NCI-H2227 (cell line): ENCODE data around the gene EFNA3.

Experiments
- DNase-seq: peaks from one replicate; lab custom pipeline; 2025; ENCODE audit not compliant: unreplicated experiment; lab: John Stamatoyannopoulos, UW

The EFNA3 gene

GRCh38 chr1:155078469-155079209, at the start of gene EFNA3:
Gene EFNA3, plus strand, starts transcription at chr1:155078837. Its CDS starts 105 bp downstream, at chr1:155078942.
- peak; percentile 92 for DNase-seq

GRCh38 chr1:155029513-155030242, 49.0 kb upstream of the EFNA3 start:
- no peak for DNase-seq

- DNase-seq = no peak
Measured at GRCh38 chr1:155030243-155030795, 48.3 kb upstream of the EFNA3 start.

- no peak for DNase-seq
Measured at GRCh38 chr1:155030899-155031298, 47.7 kb upstream of the EFNA3 start.

GRCh38 chr1:155032886-155033285, 45.8 kb upstream of the EFNA3 start:
- DNase-seq = no peak

- DNase-seq = no peak
Measured at GRCh38 chr1:155033524-155033923, 45.1 kb upstream of the EFNA3 start, which contains the start of the genes DCST1 and DCST2. Gene DCST1, plus strand, starts transcription at chr1:155033824. Its CDS starts 213 bp downstream, at chr1:155034037. Gene DCST2, minus strand, starts transcription at chr1:155033781. Its CDS starts 80 bp downstream, at chr1:155033701.

- no peak for DNase-seq
Measured at GRCh38 chr1:155034318-155035208, 44.1 kb upstream of the EFNA3 start.

GRCh38 chr1:155035936-155036335, 42.7 kb upstream of the EFNA3 start:
- DNase-seq = no peak

GRCh38 chr1:155037043-155037442, 41.6 kb upstream of the EFNA3 start:
- no peak for DNase-seq

GRCh38 chr1:155037851-155038441, 40.7 kb upstream of the EFNA3 start:
- no peak for DNase-seq

GRCh38 chr1:155038602-155039307, 39.9 kb upstream of the EFNA3 start:
- DNase-seq = no peak

GRCh38 chr1:155039308-155039669, 39.3 kb upstream of the EFNA3 start:
- DNase-seq = no peak

- DNase-seq = no peak
Measured at GRCh38 chr1:155040358-155041093, 38.1 kb upstream of the EFNA3 start.

GRCh38 chr1:155042789-155043188, 35.8 kb upstream of the EFNA3 start:
- DNase-seq = no peak

GRCh38 chr1:155043301-155043702, 35.3 kb upstream of the EFNA3 start:
- DNase-seq = no peak

- no peak for DNase-seq
Measured at GRCh38 chr1:155043793-155044192, 34.8 kb upstream of the EFNA3 start.

GRCh38 chr1:155044365-155044764, 34.3 kb upstream of the EFNA3 start:
- no peak for DNase-seq

- peak; percentile 30 for DNase-seq
Measured at GRCh38 chr1:155044812-155045657, 33.6 kb upstream of the EFNA3 start.
